Measurements from ENCODE around the gene RNF141.

Gene RNF141

GRCh38 chr11:10503221-10503620, 37.8 kb downstream of the RNF141 start:
- no peak for FAIRE-seq
- TF ChIP-seq POLR2A (IDR thresholded peaks at IDR 0.05; ENCODE audit: low read depth, low read length), result no peak
- DNase-seq (ENCODE audit: insufficient read length, low spot score), result no peak

DNA sequence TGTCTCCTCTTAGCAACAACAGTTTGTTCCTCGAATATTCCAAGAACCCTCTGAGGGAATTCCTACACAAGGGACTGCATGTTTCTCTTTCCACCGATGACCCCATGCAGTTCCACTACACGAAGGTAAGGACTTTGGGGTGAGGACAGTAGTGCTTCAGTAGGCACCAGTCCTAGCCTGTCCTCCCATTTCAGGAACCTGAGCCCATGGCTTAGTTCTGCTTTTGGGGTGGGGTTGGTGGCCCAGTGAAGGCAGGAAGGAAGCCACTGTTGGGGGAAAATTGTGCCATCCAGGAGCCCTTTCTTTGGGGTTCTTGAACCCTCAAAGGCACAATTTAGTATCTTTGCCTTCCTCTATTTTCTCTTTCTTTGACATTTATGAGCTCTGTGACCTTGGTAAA, 38.2 kb downstream of the RNF141 start:
- DNase-seq (ENCODE audit: insufficient read length, low spot score) (no peak), FAIRE-seq (no peak)
- no peak for TF ChIP-seq POLR2A (IDR thresholded peaks at IDR 0.05; ENCODE audit: low read depth, low read length)

DNA sequence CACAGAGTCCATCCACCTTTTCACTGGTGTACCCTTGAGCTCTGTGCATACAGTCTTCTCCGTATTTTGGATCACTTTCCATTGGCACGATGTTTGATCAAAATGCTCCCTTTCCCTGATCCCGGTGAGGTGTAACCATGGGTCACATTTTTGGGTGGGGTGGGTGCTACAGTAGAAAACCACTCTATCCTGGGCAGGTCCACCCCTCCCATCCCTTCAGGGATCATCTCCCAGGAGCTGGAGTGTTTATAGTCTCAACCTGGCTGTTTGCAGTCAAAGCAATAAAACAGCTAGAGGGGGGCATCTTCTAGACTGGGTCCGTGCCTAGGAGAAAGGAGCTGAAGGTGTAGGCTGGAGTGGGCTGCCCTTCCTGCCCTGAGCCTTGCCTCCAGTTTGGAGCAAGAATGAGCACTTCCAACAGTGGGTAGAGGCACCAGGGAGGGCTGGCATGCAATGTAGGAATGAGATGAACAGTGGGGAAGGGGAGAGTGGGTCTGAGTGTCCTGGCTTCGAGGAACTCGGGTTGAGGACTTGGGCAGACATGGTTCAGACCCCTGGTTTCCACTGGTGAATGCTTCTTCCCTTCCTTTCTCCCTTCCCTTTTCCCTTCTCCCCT, 38.8 kb downstream of the RNF141 start:
- FAIRE-seq (no peak), DNase-seq (ENCODE audit: insufficient read length, low spot score) (no peak)
- TF ChIP-seq POLR2A (IDR thresholded peaks at IDR 0.05; ENCODE audit: low read depth, low read length), result no peak

DNA sequence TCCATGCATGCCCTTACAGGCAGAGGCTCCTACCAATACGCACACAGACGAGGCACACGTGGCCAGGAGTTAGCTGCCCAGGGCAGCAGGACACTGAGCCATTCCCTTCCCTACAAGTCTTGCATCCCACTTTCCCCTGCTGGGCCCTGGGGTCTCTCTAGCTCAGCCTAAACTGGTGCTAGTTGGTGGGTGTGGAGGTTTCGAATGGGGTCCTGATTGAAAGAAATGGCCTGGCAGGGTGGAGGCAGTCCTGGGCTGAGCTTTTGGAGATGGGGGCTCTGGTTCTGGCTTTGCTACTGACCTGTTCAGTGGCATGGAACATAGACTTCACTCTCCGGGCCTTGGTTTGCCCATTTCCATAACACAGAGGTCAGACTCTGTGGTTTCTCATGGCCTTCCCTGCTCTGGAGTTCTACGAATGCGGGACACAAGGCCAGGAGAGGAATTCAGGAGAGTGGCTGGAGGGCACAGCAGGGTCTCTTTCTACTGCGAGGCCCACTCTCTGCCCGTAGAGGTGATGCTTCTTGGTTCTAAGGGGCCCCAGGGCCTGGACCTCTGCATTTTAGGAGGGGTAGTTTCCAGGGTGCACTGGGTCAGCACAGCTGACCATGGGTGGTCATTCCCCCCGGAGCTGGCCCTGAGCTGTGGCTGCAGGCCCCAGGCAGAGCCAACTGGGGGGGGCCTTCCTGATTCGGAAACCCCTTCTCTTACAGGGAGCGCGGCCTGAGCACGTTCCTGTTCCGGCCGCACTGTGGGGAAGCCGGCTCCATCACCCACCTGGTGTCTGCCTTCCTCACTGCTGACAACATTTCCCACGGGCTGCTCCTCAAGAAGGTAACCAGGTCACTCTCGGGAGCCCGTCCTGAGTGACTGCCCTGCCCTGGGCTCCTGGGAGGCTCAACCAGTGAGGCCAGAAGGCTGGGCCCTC, 40.0 kb downstream of the RNF141 start:
- no peak for TF ChIP-seq POLR2A (IDR thresholded peaks at IDR 0.05; ENCODE audit: low read depth, low read length)
- no peak for DNase-seq (ENCODE audit: insufficient read length, low spot score)
- no peak for FAIRE-seq

DNA sequence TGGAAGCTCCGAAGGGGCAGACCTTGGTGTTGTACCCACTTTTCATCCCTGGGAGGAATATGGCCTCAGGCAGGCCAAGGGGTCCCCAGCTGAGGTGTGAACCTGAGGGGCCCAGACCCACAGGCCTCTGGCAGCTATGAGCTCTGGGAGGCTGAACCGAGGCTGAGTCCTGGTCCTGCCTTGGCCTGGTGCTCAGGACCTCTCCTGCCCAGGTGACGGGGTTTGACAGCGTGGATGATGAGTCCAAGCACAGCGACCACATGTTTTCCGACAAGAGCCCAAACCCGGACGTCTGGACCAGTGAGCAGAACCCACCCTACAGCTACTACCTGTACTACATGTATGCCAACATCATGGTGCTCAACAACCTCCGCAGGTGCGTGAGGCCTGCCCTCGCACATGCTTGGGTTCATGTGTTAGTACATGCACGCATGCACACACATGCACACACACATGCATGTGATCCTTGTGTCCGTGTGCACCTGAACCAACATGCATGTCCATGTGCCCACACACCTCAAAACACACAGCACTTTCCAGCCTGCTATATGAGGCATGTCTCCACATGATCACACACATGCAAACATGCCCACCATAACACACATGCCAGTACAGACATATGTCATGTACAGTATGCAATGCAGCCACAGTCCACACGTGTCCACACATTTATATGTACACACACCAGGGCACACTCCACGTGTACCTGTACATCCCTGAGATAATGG, 40.9 kb downstream of the RNF141 start:
- FAIRE-seq (no peak), DNase-seq (ENCODE audit: insufficient read length, low spot score) (no peak)
- TF ChIP-seq POLR2A (IDR thresholded peaks at IDR 0.05; ENCODE audit: low read depth, low read length), result no peak

DNA sequence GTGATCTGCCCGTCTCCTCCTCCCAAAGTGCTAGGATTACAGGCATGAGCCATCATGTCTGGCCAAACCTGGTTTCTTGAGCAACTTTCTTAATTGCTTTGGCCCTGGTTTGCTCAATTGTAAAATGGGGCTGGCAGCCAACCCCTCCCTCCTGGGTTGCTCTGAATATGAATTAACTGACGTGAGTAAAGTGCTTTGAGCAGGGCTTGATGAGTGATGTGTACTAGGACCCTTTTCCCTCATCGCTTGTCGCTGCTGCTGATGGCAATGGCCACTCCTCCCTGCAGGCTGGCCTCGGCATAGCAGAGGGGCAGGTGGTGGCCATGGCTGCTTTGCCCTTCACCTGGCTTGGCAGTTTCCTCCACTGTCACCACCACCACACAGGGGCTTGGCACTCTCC, 41.5 kb downstream of the RNF141 start:
- no peak for DNase-seq (ENCODE audit: insufficient read length, low spot score)
- no peak for TF ChIP-seq POLR2A (IDR thresholded peaks at IDR 0.05; ENCODE audit: low read depth, low read length)
- FAIRE-seq, result no peak

DNA sequence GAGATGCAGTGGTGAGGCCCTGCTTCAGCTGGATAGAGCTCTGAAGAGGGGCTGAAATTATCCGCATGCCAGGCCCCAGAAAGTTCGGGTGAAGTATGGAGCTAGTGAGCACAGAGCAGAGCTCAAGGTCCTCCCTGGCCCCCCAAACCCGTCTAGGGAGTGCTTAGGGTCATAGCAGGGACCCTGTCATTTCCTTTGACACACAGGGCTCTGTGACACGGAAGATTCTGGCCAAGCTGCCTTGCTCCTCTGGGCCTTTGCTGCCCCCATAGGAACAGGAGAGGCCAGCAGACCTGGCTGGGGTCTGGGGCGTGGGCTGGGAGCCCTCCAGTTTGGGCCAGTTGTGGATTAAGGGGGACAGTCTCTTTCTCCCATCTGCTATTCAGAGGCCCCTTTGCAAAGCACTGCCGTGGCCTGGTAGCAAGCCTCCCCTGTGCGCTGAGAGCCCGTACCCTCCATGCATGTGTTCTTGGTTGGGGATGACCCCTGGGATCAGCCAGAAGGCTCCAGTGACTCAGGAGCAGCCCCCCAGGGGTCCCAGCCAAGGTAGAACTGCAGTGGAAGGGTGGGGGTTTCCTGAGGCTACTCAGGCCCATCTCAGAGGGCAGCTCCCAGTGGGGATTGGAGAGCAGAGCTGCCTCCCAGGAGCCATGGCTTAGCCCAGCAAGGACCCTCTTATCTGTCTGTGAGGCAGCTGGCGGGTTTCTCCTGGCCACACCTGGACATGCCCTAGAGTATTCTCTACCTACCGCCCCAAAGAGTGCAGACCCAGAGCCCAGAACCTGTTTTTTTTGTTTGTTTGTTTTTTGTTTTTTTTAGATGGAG, 42.3 kb downstream of the RNF141 start:
- TF ChIP-seq POLR2A (IDR thresholded peaks at IDR 0.05; ENCODE audit: low read depth, low read length), result no peak

DNA sequence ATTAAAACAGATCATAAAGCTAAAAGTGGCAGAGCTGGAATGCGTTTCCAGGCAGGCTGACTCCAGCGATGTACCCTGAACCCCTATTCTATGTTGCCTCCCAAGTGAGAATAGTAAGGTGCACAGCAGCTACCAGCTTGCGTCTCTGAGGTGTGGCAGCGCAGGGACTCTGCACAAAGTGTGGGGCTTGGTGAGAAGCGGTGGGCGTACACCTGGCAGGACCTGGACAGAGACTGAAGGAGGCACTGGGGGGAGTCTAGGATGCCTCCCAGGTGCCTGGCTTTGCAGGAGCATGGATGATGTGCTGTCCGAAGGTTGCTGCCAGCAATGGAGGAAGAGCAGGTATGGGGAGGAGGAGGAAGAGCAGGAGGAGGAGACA, 43.0 kb downstream of the RNF141 start:
- DNase-seq (ENCODE audit: insufficient read length, low spot score), result no peak
- FAIRE-seq, result no peak
- TF ChIP-seq POLR2A (IDR thresholded peaks at IDR 0.05; ENCODE audit: low read depth, low read length), result no peak

More for the DNA sequence above, 42.3 kb downstream of the RNF141 start:
- DNase-seq (ENCODE audit: insufficient read length, low spot score) (no peak), FAIRE-seq (no peak)

DNA sequence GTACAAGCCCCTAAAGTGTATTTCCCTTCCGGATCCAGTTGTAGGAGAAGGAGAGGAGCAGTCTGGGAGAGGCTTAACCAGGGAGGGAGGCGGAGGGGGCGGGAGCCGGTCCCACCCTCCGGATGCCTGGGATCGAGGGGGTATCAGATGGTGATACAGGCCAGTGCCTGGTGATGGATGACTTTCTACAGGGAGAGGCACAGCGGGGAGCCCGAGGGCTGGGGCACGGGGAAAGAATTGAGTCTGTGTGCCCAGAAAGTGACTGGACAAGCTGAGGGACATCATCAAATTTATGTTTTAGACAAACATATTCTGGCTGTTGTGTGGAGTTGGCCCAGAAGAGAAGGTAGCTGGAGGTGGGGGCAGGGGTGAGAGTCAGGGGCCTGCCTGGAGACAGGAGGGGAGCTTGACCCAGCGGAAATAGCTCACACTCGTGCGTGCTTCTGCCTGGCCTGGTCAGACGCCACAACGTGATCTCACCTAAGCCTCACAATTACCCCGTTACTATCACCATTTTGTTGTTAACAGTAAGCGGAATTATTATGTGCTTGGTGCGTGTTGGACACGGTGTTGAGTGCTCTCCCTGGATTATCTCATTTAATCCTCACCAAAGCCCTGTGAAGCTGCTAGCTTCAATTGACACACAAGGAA, 43.5 kb downstream of the RNF141 start:
- DNase-seq (ENCODE audit: insufficient read length, low spot score) (no peak), FAIRE-seq (no peak)
- TF ChIP-seq POLR2A (IDR thresholded peaks at IDR 0.05; ENCODE audit: low read depth, low read length), result no peak

- no peak for TF ChIP-seq POLR2A (IDR thresholded peaks at IDR 0.05; ENCODE audit: low read depth, low read length)
- no peak for DNase-seq (ENCODE audit: insufficient read length, low spot score)
- FAIRE-seq, result no peak
These were observed 44.6 kb downstream of the RNF141 start for GRCh38 chr11:10496296-10496936.

DNA sequence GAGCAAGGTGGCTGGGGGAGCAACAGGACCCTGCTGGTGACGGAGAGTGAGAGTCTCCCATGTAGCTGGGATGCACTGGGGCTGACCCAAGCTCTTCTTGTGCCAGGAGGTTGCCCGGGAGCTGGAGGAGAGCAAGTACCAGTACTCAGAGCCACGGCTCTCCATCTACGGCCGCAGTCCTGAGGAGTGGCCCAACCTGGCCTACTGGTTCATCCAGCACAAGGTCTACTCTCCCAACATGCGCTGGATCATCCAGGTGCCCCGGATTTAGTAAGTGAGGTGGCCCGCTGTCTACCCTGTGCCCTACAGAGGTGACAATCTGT, 45.6 kb downstream of the RNF141 start:
- DNase-seq (ENCODE audit: insufficient read length, low spot score), result no peak
- FAIRE-seq, result no peak
- TF ChIP-seq POLR2A (IDR thresholded peaks at IDR 0.05; ENCODE audit: low read depth, low read length), result no peak

DNA sequence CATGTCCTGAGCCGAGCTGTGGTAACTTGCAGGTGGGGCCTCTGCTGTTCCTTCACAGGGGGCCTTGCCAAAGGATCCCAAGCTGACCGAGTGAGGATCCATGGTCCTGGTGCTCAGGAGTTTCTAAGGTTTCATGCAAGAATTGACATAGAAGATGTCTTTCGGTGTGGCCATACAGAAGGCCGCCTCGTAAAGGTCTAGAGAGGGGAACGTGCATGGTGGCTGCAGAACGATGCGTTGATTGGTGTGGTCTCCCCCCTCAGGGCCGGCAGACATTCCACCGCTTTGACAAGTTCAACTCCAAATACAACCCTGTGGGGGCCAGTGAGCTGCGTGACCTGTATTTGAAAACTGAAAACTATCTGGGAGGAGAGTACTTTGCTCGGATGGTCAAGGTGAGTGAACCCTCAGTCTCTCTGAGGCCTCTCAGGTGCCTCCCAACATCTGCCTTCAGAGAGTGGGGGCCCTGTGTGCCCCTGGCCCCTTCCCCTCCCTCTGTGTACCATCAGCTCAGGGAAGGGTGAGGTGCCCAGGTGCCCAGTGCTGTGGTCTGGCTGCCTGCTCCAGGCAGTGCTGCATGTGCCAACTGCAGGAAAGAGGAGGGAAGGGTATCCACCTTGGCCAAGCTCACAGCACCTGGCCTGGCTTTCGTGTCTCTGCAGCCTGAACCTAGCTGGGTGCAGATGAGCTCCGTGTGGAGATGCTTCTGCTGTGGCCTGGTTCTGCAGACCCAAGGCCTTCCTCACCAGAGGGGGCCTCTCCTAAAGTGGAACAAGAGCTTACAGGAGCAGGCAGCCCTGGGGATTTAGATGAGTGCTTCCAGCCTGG, 46.1 kb downstream of the RNF141 start:
- FAIRE-seq (no peak), DNase-seq (ENCODE audit: insufficient read length, low spot score) (no peak)
- TF ChIP-seq POLR2A (IDR thresholded peaks at IDR 0.05; ENCODE audit: low read depth, low read length), result no peak
